Adipose tissue (tissue), 3 donors: ENCODE data around the gene KLC1. TPM values are rescaled to one million over a fixed set of nuclear protein-coding genes. Genes with fewer than 3 reads are reported as not detected.

Experiments
- H3K27ac ChIP-seq: one replicate; pipeline ENCODE4 v1.5.1; 2013; ENCODE audit warnings: low read depth, low read length
- WGBS, 3 donors: extraction: QIAGEN DNeasy Blood & Tissue Kit; methylation state at CpG; one replicate each; pipeline ENCODE4 v1.1.7; 2013; 5-methylcytosine and 5-hydroxymethylcytosine counted together
- polyA plus RNA-seq, 3 donors: library from polyadenylated mRNA; stranded (reverse); fragments of 200-250 nt; gene quantifications; one replicate each; pipeline ENCODE4 v1.2.3, GENCODE V29; 2013
- donor health status: healthy with polysubstance abuse.
- donor health status: Bipolar disorder and iron deficiency.
- donor health status: healthy.

KLC1 gene
- polyA plus RNA-seq, 3 donors = 39.3 to 104 (median 92.0) TPM

DNA sequence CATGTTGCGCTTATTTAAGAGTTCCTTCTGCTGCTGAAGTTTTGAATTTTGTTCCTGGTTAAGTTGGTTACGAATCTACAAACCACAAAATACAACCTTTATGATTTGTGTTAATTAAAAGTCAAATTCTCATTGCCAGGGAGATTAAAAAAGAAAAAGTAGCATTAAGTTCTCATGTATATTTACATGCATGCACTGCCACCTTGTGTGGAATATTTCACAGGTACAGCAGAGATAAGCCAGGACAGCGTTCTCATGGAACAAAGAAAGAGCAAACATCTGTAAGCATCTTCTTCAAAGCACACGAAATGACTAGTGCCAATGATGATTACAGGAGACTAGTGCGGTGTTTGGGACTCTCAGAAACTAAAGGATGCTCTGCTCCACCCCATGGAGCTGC lies 120.8 kb downstream of the KLC1 start:
- 80 to 86% (median 83%) methylated on average over 5 of the region's 5 CpGs for WGBS, 3 donors
- no peak overlapping the region for H3K27ac ChIP-seq

Other genes starting within 250 kb of the KLC1 start
- gene MARK3, start 243.8 kb upstream of the KLC1 start, polyA plus RNA-seq = 10 to 100 TPM; 36.4 to 47.8 (median 43.5) TPM
- 100 to 1,000 TPM; 109 to 574 (median 196) TPM for gene CKB, start 106.4 kb upstream of the KLC1 start, polyA plus RNA-seq
- 10 to 100 TPM in 2 of 3 donors, 1 to 10 TPM in 1; 6.9 to 19.2 (median 12.0) TPM for gene TRMT61A, start 100.0 kb upstream of the KLC1 start, polyA plus RNA-seq
- gene BAG5, start 66.6 kb upstream of the KLC1 start, polyA plus RNA-seq = 10 to 100 TPM in 2 of 3 donors, 1 to 10 TPM in 1; 4.9 to 24.0 (median 13.4) TPM
- 10 to 100 TPM; 49.3 to 67.5 (median 62.8) TPM for gene COA8, start 66.3 kb upstream of the KLC1 start, polyA plus RNA-seq
- gene XRCC3, start 86.2 kb downstream of the KLC1 start, polyA plus RNA-seq = 1 to 10 TPM; 2.4 to 3.6 (median 3.1) TPM
- 100 to 1,000 TPM in 1 of 3 donors, 10 to 100 TPM in 2; 30.2 to 107 (median 81.8) TPM for gene ZFYVE21, start 86.6 kb downstream of the KLC1 start, polyA plus RNA-seq
- gene PPP1R13B, start 218.4 kb downstream of the KLC1 start, polyA plus RNA-seq = 10 to 100 TPM in 2 of 3 donors, 1 to 10 TPM in 1; 9.7 to 12.7 (median 12.6) TPM